Activated CD4-positive, alpha-beta T cell treated with anti-CD3 and anti-CD28 coated beads, Interleukin-10, Interleukin-2, amounts not matched to agents 100 ng/mL and 50 ng/mL, durations not matched to agents 16 hours and 8 hours (primary cell): ENCODE measurements around the gene PDE6A.

Experiments
- DNase-seq: peaks from one replicate; pipeline ENCODE4 v3.0.0-alpha.2; 2020

PDE6A gene

GRCh38 chr5:149924486-149924885 lies 20.1 kb downstream of the PDE6A start:
- no peak for DNase-seq

GRCh38 chr5:149922950-149923349 lies 21.6 kb downstream of the PDE6A start:
- no peak for DNase-seq

DNA sequence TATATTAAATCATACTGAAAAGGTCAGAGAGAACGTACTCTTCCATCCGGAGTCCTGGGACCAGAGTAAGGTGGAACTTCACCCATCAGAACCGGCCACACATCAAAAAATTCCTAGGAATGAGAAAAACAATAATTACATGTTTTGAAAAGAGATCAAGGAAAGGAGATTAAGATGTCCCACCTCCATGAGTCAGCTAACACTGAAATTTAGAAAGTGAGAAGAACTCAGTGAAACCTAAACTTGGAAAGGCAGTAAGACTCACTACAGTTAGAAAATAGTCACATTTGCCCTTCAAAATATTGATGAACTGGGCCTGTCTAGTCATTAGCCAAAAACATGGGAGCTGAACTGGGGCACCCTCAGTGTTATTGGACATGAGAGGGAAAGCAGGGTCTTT lies 23.0 kb downstream of the PDE6A start:
- no peak for DNase-seq

DNA sequence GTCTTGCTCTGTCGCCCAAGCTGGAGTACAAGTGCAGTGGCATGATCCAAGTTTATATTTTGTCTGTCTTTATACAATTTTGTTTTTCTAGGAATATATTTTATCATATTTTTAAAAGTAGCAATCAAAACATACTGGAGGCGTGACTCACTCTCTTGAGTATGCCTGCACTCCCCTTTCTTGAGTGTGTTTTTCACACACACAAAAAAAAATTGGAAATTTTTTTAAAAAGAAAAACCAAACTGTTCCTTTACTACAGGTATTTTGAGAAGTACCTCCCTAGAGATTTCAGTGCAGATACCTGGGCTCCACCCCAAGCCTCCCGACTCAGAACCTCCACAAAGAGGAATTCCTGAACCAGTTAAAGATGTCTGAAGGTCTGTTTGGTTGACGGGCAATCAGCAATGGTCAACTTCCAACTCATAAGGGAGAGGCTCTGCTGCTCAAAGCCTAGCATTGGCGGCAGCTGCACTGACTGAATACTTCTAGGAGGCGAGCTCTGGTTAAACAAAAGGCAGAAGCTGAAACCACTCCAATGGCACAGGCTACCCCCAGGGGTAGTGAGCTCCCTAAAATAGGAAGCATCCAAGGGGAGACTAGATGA lies 27.4 kb downstream of the PDE6A start:
- no peak for DNase-seq

- DNase-seq = no peak
Measured at GRCh38 chr5:149916334-149917072, 28.1 kb downstream of the PDE6A start.

GRCh38 chr5:149915392-149916260 lies 29.0 kb downstream of the PDE6A start:
- no peak for DNase-seq

DNA sequence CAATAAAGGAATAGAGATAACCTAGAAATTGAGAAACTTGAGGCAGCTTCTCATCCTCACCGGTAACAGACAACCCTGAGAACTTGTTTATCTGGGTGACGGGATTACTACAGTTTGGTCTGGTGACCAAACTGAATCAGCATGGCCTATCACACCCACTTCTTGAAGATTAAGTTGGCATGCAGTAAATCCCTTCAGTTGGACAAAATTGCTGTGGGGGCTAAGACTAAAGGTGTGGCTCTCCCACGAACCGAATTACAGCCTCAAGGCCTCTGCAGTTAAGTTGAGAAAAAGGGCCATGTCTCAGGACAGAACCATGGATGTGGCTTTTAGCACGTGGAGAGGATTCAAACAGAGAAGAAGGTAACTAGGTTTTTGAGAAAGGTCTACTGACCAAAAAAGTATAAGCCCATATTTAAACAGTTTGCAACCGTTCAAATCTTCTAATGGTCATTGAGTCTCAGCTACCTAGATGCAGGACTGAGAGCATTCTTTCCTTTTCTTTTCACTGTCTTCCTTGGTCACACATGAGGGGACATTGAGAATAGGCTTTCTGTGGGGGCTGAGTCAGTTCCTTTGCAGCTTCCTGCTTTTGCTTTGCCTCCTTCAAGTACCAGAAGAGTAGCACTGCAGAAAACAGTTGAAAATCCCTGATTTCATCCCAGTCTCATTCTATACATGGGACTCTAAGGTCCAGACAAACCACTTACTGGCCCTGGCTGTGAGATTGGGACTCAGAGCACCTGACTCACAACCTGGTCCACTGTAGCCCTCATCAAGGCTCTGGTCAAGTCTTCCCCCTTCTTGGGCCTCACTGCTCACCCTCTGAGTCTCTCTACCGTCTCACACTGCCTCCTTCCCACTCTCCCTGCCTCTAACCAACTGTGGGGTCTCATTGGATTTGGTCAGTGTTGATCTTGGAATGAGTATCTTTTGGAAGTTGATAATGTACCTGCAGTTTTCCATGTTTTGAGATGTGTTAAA lies 30.9 kb downstream of the PDE6A start:
- DNase-seq = no peak

GRCh38 chr5:149912226-149912871 lies 32.2 kb downstream of the PDE6A start:
- DNase-seq = no peak

GRCh38 chr5:149911031-149911430 lies 33.6 kb downstream of the PDE6A start:
- DNase-seq = no peak

DNA sequence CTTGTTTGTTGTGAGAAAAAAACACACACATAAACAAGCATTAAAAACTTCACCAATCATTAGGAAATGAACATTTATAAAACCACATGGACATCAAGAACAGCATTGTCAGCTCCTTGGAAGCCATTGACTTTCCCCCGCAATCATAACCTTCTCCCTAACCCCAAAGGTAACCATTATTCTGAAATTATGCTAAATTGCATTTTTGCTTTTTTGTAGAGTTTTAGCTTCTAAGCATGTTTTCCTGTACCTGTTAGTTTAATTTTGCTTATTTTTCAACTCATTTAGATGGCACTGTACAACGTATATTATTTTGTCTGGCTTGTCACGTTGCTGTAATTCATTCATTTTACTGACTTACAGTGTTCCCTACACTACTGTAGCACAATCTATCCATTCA lies 36.8 kb downstream of the PDE6A start:
- no peak for DNase-seq

- peak; percentile 17 for DNase-seq
Measured at GRCh38 chr5:149904977-149905376, 39.6 kb downstream of the PDE6A start.

DNA sequence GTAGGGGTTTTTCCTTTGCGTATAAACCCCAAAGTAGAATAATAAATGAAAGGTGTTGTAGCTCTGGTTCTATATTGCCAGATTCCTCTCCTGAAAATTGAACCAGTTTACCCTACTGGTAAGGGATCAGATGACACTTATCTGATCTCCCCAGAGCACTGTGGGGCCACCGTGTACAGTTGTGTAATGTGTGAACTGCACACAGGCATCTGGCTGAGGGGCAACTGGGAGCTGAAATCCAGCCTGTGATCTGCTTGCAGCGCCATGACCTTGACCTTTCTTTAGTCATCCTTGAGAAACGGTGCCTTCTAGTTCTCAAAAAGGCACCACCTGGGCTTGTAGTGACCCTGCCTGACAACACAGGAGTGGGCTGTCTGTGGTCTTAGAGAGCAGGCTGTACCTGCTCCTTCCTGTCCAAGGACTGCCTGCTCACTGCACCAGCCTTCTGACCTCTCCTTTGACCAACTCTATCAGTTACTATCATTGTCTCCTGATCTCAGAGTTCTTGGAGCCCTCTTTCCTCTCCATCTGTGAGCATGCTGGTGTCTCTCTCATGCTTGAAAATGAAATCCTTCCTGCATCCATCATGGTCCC lies 40.2 kb downstream of the PDE6A start:
- no peak for DNase-seq

- DNase-seq = no peak
Measured at GRCh38 chr5:149903404-149903803, 41.2 kb downstream of the PDE6A start.

GRCh38 chr5:149902177-149902576 lies 42.4 kb downstream of the PDE6A start:
- DNase-seq = no peak

DNA sequence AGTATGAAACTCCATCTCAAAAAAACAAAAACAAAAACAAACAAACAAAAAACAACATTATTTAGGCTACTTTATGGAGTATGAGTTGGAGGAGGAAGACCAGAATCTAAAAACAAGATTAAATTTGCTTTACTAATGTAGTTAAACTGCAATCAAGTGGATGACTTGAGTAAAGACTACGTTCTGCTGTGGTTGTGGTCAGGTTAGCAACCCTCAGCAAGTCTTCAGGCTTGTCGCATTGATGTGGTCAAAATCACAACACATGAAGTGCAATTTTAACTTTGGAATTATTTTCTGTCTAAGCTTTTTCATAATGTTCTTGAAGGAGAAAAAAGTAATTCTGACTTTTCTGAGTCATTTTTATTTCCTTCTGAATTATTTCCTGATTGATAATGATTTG lies 43.1 kb downstream of the PDE6A start:
- DNase-seq = peak; percentile 46

- no peak for DNase-seq
Measured at GRCh38 chr5:149900390-149900789, 44.2 kb downstream of the PDE6A start.

- no peak for DNase-seq
Measured at GRCh38 chr5:149898811-149899210, 45.8 kb downstream of the PDE6A start.

DNA sequence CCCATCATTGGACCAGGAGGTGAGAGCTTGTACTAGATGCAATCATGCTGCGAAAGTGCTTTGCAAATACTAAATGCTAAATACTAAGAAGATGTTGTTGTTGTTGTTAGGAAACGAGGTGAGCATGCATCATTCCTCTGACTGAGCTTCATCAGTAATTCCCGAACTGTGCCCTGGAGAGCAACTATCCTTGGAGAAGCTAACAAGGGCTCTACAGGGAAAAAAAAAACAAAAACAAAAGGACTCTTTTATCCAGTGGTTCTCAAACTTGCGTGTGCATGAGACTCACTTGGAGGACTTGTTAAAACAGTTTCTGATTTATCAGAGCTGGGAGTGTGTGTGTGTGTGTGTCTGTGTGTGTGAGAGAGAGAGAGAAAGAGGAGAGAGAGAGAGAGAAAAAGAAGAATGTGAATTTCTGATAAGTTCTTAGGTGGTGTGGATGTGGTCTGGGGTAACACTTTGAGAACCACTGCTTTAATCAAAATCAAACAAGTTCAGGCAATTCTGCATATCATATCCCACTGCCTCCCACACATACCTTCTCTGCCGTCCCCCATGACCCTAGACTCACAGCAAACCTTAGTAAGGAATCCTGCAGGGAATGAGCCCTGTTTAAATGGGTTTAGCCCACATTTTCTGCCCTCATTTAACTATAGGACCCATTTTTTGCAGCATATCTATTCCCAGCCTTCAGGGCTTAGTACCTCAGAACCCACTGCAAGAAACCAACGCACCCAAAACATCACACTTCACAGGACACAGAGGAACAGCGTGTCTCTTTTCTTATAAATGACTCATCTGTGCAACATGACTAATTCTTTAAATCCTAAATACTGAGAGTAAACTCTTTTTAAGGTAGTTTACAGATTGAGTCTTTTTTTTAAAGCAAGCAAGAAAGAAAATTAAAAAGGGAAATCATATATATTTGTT lies 48.9 kb downstream of the PDE6A start:
- DNase-seq = peak; percentile 61

DNA sequence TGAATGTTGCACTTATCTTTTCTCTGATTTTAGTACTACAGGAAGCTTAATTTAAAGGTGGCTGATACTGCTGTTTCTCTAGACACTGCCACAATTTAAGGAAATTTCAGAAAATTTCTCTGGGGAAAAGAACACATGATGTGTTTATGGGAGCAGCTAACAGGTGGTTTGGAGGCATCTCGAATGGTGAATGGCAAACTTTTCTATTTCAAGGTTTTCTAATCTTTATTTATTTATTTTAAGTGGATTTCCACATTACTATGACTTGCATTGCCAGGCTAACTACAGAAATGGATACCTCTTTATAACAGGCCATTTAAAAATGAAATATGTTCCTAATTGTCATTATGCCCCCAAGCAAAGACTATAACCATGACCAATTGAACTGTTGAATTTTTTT lies 50.4 kb downstream of the PDE6A start:
- no peak for DNase-seq

DNA sequence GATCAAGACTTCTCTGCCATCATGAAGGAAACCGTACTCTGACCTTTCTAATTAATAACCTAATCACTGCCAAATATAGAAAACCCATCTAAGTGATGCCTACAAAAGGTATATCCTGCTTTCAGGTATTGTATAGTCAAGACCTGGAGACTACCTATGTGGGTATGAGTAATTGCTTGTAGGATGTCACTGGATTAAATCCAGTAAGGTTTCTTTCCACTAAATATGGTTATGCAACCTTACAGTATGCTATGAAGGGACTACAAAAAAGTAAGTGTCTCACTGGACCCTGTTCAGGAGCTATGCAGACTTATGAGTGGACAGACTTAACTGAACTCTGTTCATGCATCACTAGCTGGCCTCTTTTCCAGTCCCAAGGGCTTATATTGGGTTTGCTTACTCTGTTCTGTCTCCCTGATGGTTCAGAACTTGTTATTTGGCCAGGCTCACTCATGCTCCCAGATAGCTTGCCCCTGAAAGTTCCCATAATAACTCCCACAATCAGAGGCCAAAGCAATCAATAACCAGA lies 51.1 kb downstream of the PDE6A start:
- no peak for DNase-seq
